Duodenal mucosa (tissue), 2 donors: ENCODE data around the gene ZNF646.

Source experiments
- H3K27ac ChIP-seq: one replicate; pipeline ENCODE4 v1.7.0; 2013; ENCODE audit warnings: low read depth, low read length
- H3K27me3 ChIP-seq, 2 donors: one replicate each; pipeline ENCODE4 v1.7.0; 2013; ENCODE audit warnings: low read length in 2 of 2, control low read depth in 1 of 2; ENCODE audit not compliant: insufficient read depth in 2 of 2, control insufficient read depth in 1 of 2
- H3K36me3 ChIP-seq, 2 donors: one replicate each; pipeline ENCODE4 v1.7.0; 2013; ENCODE audit warnings: low read length in 2 of 2, control low read depth in 1 of 2; ENCODE audit not compliant: insufficient read depth in 2 of 2, control insufficient read depth in 1 of 2
- H3K4me1 ChIP-seq, 2 donors: one replicate each; pipeline ENCODE4 v1.7.0; 2013; ENCODE audit warnings: low read length in 2 of 2, control low read depth in 1 of 2; ENCODE audit not compliant: insufficient read depth in 2 of 2, control insufficient read depth in 1 of 2
- H3K4me3 ChIP-seq, 2 donors: one replicate each; pipeline ENCODE4 v1.7.0; 2013; ENCODE audit warnings: low read length in 2 of 2, low read depth in 1 of 2
- H3K9ac ChIP-seq, 2 donors: one replicate each; pipeline ENCODE4 v1.7.0; 2013; ENCODE audit warnings: low read length in 2 of 2, low read depth in 1 of 2
- H3K9me3 ChIP-seq, 2 donors: one replicate each; pipeline ENCODE4 v1.7.0; 2013; ENCODE audit warnings: low read length in 2 of 2, control low read depth in 1 of 2; ENCODE audit not compliant: control insufficient read depth in 1 of 2

Gene ZNF646

GRCh38 chr16:31083556-31083955 is 9.3 kb downstream of the ZNF646 start:
- H3K9ac ChIP-seq = no peak overlapping the region
- no peak overlapping the region for H3K27ac ChIP-seq
- no peak overlapping the region for H3K4me3 ChIP-seq
- H3K27me3 ChIP-seq = no peaks in the 10 kb centered on the region
- peaks cover 0 to 4% of the 10 kb centered on the region in 2 donors for H3K4me1 ChIP-seq
- H3K9me3 ChIP-seq = no peaks in the 10 kb centered on the region
- H3K36me3 ChIP-seq = peaks cover 18 to 58% of the 10 kb centered on the region in 2 donors

DNA sequence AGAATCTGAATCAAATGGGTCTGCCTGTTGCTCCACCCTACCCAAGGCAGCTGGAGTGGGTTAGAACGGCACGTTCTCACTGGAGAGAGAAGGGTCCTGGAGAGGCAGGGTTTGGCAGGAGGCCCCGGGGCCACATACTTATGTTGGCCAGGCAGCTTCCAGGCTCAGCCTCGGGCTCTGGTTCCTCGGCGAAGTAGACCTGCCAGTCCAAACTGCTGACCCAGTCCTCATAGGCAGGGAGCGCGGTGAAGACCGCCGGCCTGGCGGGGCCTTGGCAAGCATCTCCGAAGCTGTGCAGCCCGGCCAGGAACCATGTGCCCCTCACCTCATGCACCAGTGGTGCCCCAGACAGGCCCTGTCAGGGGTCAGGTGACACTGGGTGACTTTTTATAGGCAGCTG is 9.8 kb downstream of the ZNF646 start:
- Histone ChIP-seq H3K4me1 (peaks cover 0 to 4% of the 10 kb centered on the region in 2 donors), H3K36me3 (peaks cover 14 to 58% of the 10 kb centered on the region in 2 donors), H3K4me3 (no peak overlapping the region), H3K9me3 (no peaks in the 10 kb centered on the region), H3K27ac (no peak overlapping the region), H3K9ac (no peak overlapping the region), H3K27me3 (no peaks in the 10 kb centered on the region)

DNA sequence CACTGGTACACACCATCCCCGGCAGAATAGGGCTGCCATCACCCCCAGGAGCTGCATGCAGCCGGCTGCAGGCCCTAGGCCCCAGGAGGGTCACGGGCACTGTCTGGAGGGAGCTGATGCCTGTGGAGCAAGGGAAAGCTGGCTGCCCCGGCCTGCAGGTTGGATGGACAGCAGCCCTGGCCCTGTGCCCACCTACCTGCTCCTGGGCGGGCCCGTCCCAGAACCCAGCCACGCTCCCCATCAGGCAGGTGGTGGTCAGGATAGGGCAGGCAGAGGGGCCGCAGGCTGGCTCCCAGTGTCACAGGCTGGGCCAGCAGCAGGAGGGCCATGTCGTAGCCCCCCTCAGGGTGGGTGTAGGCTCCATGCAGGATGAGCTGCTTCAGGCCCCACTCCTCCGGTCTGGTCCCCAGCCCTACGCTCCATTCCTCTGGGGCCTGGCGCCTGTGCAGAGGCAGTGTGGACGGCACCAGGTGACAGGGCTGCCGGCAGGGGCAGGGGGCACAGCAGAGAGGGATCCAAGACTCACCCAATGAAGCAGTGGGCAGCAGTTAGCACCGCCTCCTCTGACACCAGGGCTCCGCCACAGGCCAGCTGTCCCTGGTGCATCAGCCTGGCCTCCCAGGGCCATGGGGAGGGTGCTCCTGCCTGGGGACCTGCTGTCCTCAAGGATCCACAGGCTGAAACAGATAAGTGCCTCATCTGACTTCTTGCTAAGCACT is 10.5 kb downstream of the ZNF646 start:
- peaks cover 12 to 54% of the 10 kb centered on the region in 2 donors for H3K36me3 ChIP-seq
- H3K27ac ChIP-seq = no peak overlapping the region
- H3K4me3 ChIP-seq = no peak overlapping the region
- no peaks in the 10 kb centered on the region for H3K9me3 ChIP-seq
- H3K4me1 ChIP-seq = peaks cover 0 to 4% of the 10 kb centered on the region in 2 donors
- H3K27me3 ChIP-seq = no peaks in the 10 kb centered on the region
- H3K9ac ChIP-seq = no peak overlapping the region

DNA sequence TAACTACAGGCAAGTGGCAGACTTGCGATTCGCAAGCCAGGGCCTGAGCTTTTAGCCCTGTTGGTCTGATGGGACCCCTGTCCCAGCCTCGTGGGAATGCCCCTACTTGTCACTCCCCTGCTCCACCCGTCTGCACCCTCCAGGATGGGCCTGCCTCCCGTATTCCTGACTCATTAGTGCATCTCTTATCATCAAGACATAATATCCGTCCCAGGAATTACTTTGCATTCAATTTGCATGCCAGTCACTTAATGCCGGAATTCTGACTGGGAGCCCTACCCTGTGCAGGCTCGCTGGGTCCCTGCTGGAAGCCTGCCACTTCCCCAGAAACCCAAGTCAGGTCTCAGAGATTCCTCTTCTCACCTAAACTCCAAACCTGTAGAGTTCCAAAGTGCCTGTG is 11.2 kb downstream of the ZNF646 start:
- H3K4me1 ChIP-seq = peaks cover 0 to 4% of the 10 kb centered on the region in 2 donors
- H3K9ac ChIP-seq = no peak overlapping the region
- H3K36me3 ChIP-seq = peaks cover 9 to 47% of the 10 kb centered on the region in 2 donors
- no peaks in the 10 kb centered on the region for H3K27me3 ChIP-seq
- H3K9me3 ChIP-seq = no peaks in the 10 kb centered on the region
- no peak overlapping the region for H3K4me3 ChIP-seq
- no peak overlapping the region for H3K27ac ChIP-seq

- Histone ChIP-seq H3K27me3 (no peaks in the 10 kb centered on the region), H3K9me3 (no peaks in the 10 kb centered on the region), H3K36me3 (peaks cover 4 to 46% of the 10 kb centered on the region in 2 donors), H3K9ac (no peak overlapping the region), H3K27ac (no peak overlapping the region), H3K4me1 (peaks cover 0 to 4% of the 10 kb centered on the region in 2 donors), H3K4me3 (no peak overlapping the region)
Measured at GRCh38 chr16:31085873-31086628, 11.8 kb downstream of the ZNF646 start.

- no peaks in the 10 kb centered on the region for H3K9me3 ChIP-seq
- peaks cover 4 to 44% of the 10 kb centered on the region in 2 donors for H3K36me3 ChIP-seq
- H3K9ac ChIP-seq = no peak overlapping the region
- no peak overlapping the region for H3K4me3 ChIP-seq
- peaks cover 0 to 4% of the 10 kb centered on the region in 2 donors for H3K4me1 ChIP-seq
- H3K27me3 ChIP-seq = no peaks in the 10 kb centered on the region
- H3K27ac ChIP-seq = no peak overlapping the region
Measured at GRCh38 chr16:31086629-31086906, 12.3 kb downstream of the ZNF646 start.

- Histone ChIP-seq H3K27ac (no peak overlapping the region), H3K36me3 (peaks cover 4 to 39% of the 10 kb centered on the region in 2 donors), H3K4me1 (no peaks in the 10 kb centered on the region), H3K9ac (no peak overlapping the region), H3K9me3 (no peaks in the 10 kb centered on the region), H3K4me3 (no peak overlapping the region), H3K27me3 (no peaks in the 10 kb centered on the region)
Measured at GRCh38 chr16:31087481-31087880, 13.3 kb downstream of the ZNF646 start.

DNA sequence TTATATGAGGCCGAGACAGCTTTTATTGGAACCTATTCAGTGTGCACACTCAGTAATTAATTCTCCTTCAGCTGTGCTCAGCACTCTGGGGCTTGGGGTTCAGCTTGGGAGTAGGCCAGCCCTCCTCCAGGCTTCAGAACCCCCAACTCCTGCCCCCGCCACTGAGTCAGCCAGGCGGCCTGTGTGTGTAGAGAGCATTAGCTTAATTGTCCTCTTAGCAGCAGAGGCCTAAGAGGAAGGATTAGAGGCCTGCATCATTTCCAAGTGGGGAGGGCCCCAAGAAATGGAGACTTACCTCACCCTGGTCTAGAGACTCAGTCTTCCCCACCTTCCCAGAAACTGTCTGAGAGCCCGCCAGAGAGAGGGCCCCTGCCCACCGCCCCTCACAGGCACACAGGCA is 13.7 kb downstream of the ZNF646 start:
- H3K9ac ChIP-seq = no peak overlapping the region
- no peak overlapping the region for H3K27ac ChIP-seq
- H3K36me3 ChIP-seq = peaks cover 4 to 37% of the 10 kb centered on the region in 2 donors
- H3K4me3 ChIP-seq = no peak overlapping the region
- H3K9me3 ChIP-seq = no peaks in the 10 kb centered on the region
- peaks cover 0 to 2% of the 10 kb centered on the region in 2 donors for H3K4me1 ChIP-seq
- H3K27me3 ChIP-seq = no peaks in the 10 kb centered on the region

GRCh38 chr16:31088459-31089183 is 14.4 kb downstream of the ZNF646 start, which contains the start of gene PRSS53:
TSS of gene PRSS53 (minus strand) at chr16:31088943. CDS start at chr16:31088809, 134 bp downstream.
- H3K27me3 ChIP-seq = no peaks in the 10 kb centered on the region
- no peaks in the 10 kb centered on the region for H3K9me3 ChIP-seq
- peaks cover 4 to 7% of the 10 kb centered on the region in 2 donors for H3K4me1 ChIP-seq
- no peak within 1 kb of the TSS for H3K27ac ChIP-seq
- H3K36me3 ChIP-seq = peaks cover 2 to 31% of the 10 kb centered on the region in 2 donors
- H3K4me3 ChIP-seq = no peak within 1 kb of the TSS
- H3K9ac ChIP-seq = no peak within 1 kb of the TSS

- Histone ChIP-seq H3K4me3 (no peak overlapping the region), H3K27ac (no peak overlapping the region), H3K9me3 (no peaks in the 10 kb centered on the region), H3K9ac (no peak overlapping the region), H3K27me3 (no peaks in the 10 kb centered on the region), H3K4me1 (peaks cover 9 to 13% of the 10 kb centered on the region in 2 donors), H3K36me3 (peaks cover 0 to 26% of the 10 kb centered on the region in 2 donors)
Measured at GRCh38 chr16:31089199-31089598, 15.0 kb downstream of the ZNF646 start.
